NCI-H1092 (cell line): ENCODE data around the gene ARHGAP40.
"Not testable (repeated sequence)": the region's sequence is repeated elsewhere in the genome, so short reads cannot be mapped to it uniquely, and the experiment has no call there.

Experiments
- DNase-seq: peaks from one replicate; lab custom pipeline; 2025; lab: John Stamatoyannopoulos, UW

The ARHGAP40 gene

DNA sequence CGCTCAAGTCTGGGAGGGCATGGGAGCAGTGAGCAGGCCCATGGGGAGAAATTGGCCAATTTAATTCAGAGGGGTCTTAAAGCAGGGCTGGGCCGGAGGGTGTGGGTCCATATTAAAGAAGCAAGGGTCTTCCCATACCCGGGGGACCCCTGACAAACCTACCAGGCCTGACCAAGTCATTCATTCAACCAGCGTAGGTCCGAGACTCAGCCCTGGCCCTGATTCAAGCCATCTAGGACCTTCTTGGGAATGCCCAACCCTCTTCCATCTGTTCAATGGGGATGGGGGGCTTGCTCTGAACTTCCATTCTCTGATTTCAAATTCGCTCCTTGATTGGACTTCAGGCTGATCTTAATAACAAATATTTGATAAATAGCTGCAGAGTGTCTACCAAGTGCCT lies 13.3 kb upstream of the ARHGAP40 start:
- no peak for DNase-seq

GRCh38 chr20:38589351-38589750 lies 12.3 kb upstream of the ARHGAP40 start:
- no peak for DNase-seq

GRCh38 chr20:38589967-38590675 lies 11.5 kb upstream of the ARHGAP40 start:
- no peak for DNase-seq

GRCh38 chr20:38590676-38591473 lies 10.7 kb upstream of the ARHGAP40 start:
- DNase-seq = no peak

DNA sequence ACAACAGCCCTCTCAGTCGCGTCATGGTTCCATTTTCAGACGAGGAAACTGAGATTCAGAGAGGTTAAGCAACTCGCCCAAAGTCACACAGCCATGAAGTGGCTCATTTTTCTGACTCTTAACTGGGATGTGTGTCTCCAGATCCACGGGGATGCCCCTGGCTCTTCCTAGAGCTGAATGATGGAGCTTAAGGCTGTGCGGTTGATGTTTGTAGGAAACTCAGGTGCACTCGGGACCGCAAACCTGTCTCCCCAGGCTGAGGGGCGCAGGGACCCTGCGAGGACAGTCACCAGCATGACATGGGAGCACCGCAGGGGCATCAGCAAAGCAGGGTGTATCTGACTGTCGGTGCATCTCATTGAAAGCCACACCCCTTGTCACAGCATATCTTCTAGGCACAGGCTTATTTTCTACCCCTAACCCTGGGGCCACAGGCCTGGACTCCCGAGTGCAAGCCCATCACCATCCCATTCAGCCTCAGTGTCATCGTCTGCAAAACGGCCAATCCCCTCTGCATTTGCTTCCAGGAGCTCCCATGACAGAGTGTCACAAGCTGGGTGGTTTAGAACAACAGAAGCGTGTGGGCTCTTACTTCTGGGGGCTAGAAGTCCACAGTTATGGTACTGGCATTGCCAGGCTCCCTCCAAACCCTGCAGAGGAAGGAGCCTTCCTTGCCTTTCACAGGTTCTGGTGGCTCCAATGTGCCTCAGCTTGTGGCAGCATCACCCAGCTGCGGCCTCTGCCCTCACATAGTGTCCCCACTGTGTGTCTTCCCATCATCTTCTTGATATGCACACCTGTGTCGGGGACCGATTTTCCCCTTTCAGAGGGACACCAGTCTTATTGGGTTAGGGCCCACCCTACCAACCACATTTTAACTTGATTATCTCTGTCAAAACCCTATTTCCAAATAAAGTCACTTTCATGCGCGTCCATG lies 9.9 kb upstream of the ARHGAP40 start:
- DNase-seq = no peak

- DNase-seq = not testable (repeated sequence)
These were observed 9.2 kb upstream of the ARHGAP40 start for GRCh38 chr20:38592411-38592790.

- not testable (repeated sequence) for DNase-seq
These were observed 7.3 kb upstream of the ARHGAP40 start for GRCh38 chr20:38594281-38594680.

DNA sequence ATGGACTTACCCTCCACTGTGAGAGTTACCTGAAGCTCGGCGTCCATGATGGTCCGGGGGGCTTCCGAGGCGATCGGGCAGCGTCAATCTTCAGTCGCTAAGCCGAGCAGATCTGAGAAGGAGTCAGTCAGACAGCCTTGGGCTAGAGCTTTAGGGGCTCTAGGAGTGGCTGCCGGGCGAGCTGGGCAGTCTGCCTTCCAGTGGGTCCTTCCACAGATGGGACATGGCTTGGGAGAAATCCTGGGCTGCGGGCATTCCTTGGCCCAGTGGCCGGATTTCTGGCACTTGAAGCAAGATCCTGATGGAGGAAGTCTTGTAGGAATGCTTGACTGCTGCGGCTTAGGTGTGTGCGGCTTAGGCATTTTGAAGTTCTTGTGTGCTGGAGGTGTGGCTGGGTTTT lies 5.7 kb upstream of the ARHGAP40 start:
- not testable (repeated sequence) for DNase-seq

- DNase-seq = no peak
These were observed 2.2 kb upstream of the ARHGAP40 start for GRCh38 chr20:38599410-38599882.

- DNase-seq = no peak
These were observed 1.6 kb upstream of the ARHGAP40 start for GRCh38 chr20:38600057-38600456.

- DNase-seq = no peak
These were observed 574 bp downstream of the ARHGAP40 start for GRCh38 chr20:38602185-38602581.

DNA sequence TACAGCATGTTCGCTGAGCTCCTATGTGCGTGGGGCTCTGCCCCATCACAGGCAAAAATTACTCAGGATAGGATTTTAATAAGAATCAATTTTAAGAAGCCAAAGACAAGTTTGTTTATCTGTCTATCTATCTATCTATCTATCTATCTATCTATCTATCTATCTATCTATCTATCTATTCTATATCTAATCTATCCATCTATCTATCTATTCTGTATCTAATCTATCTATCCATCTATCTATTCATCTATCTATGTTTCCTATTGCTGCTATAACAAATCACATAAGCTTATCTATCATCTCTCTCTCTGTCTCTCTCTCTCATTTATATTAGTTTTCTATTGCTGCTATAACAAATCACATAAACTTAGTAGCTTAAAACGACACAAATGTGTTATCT lies 1.7 kb downstream of the ARHGAP40 start:
- DNase-seq = no peak

DNA sequence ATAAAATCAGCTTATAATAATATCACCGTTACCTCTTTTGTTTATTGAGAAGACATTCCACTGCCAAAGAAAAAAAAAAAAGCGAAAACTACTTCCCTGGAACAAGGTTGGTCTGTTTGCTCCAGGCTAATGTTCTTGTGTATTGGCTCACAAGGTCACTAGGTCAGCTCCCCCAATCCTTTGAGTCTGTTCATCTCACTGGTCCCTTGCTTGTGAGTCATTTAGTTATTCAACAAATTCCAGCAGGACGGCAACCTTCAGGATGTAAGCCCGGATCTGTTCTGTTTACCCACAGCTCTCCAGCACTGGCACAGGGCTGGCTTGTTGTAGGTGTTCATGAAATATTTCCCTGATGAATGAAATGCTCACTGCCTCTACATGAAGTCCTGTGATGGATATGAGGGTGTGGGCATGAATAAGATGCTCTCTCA lies 3.3 kb downstream of the ARHGAP40 start:
- no peak for DNase-seq

DNA sequence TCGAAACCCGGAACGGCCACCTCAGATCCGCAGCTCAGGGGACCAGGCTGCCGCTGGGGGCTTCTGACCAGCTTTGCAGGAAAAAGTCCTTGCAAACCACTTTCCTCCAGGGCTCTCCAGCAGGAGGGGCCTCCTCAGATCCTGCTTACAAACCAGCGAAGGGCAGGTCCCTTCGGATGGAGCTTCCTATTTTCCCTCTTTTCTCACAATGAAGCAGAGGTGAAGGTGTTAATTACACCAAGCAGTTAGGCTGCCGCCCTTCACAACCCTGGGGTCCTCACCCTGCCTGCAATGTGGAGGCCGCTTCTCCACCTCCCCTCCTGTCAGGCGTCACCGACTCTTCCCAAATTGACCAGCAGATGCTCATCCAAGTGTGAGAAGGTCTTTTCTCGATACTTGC lies 5.7 kb downstream of the ARHGAP40 start:
- DNase-seq = no peak

DNA sequence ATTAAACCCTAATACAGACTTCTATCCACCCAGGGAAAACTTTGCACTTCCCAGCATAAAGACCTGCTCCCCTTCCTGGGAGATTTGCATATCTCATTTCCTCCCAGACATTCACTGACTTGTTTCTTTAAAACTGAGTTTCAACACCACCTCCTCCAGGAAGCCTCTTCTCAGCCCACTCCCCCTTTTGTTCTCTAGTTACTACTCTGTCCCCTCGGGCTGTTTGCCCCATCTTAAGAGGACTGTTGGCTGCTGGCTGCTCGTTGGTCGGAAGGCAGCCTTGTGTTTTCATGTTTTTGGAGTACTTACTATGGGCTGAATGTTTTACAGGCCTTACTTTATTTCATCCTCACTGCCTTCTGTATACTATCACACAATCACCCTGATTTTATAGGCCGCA lies 6.6 kb downstream of the ARHGAP40 start:
- no peak for DNase-seq

DNA sequence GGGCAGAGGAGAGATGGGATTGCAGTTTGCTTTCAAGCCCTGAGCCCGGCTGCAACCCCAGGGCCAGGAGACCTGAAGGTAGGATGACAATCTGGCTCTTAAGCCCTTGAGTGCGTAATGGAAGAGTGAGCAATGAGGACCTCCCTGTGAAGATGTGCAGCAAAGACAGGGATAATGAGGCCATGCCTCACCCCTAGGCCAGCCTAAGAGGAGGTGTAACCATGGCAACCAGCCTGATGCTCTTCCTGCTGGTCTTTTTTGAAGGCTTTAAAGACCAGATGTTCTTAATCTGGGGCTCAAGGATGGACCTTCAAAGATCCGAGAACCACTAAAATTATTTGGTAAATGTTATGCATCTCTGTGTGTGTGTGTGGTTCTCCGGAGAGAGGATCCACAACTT lies 8.2 kb downstream of the ARHGAP40 start:
- peak; percentile 4 for DNase-seq

- no peak for DNase-seq
These were observed 8.9 kb downstream of the ARHGAP40 start for GRCh38 chr20:38610521-38610920.

DNA sequence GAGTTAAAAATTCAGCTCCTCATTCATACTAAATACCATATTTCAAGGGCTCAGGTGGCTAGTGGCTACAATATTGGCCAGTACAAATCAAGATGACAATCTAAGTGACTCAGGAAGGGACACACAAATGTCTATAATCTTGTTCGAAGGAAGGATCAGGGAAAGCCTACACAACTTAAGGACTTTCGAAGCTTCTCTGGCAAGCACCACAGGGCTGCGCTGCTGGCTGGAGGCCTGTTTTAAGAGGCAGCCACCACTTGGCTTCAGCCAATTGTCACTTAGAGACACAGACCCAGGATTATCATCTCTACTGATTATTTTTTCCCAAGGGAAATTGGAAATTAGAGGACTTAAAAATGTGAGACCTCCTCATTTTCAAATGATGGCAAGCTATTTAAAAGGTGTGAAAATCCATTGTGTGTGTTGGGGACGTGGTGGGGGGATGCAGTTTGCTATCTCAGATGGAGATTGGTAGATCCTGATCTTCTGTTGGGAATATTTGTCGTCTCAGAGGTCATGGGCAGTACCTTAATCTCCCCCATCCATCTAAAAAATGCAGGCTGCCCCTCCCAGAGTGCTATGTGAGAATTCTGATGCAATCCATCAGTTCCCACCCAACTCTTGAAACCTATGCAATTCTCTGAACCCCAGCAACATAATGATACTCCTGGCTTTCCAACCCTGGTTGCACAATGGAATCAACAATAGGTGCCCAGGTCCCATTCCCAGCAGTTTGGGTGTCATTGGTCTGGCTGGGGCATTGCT lies 11.3 kb downstream of the ARHGAP40 start:
- no peak for DNase-seq

DNA sequence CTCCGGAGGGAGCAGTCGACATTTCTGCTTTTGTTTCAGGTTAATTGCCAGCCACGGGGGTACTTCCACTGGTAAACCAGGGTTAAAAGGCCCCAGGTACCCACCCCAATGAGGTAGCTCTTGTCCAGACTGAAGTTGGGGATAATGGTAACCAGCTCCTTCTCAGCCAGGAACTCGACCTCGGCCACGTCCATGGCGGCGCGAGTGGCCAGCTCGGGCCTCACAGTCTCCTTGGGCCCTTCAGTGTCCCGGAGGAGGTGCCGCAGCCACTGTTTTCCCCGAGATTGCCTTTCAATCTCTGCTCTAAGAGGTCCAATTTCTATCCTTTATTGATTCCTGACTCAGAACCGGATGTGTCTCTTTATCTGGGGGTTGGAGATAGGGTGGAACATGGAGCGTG lies 13.7 kb downstream of the ARHGAP40 start:
- no peak for DNase-seq

GRCh38 chr20:38616457-38616856 lies 14.8 kb downstream of the ARHGAP40 start:
- no peak for DNase-seq

DNA sequence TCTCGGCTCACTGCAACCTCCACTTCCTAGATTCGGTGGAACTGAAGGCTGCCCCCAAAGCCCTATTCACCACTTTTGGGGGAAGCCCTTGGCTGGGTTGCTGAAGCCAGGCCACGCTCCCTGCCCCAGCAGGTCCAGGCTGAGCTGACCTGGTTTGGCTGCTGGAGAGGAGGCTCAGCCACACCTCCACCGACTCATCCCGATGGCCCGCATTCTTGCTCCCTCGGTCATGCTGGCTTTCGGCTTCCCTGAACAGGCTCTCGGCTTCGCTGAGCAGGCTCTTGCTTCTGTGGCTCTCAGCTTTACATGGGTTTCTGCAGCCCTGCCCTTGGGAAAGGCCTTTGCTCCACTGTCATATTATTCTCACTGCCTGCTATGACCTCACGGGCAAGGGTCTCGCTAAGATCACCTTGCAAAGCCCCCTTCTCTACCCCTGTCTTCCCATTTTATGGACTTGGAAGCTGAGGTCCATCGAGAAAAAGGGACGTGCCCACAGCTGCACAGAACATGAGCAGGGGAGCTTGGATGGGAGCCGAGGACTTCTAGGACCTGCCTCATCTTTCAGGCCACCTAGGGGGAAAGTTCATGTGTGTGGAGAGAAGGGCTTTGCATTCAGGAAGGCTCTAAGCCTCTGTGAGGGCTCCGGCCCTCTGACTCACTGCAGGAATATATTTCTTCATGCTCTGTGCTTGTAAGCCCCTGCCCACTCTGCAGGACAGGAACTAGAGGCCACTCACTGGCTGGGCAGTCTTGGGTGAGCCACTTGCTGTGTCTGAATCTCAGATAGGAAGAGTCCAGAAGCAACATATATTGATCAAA lies 15.6 kb downstream of the ARHGAP40 start:
- no peak for DNase-seq
